ENCODE data around the gene PEG3.

PEG3 gene

DNA sequence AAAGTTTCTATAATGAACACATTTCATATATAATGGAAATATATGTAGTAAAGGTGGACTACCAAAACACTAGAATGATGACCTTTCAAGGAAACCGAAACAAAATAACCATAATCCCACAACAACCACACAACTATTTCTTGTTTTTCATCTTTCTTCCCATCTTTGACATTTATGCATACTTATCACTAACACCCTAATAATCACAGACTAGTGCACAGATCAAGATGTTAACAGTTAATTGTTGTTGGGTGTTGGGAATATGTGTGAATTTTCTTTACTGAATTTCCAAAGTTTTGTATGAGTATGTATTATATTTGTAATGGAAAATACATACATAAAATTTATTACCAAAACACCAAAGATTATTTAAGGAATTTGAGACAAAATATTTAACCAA, 30.3 kb downstream of the PEG3 start:
- TF ChIP-seq CTCF (IDR thresholded peaks at IDR 0.05; ENCODE audit: extremely low read depth, missing control alignments), result no peak
- DNase-seq (ENCODE audit: low spot score), result no peak

GRCh38 chr19:56808717-56809392, 31.7 kb downstream of the PEG3 start:
- no peak for TF ChIP-seq CTCF (IDR thresholded peaks at IDR 0.05; ENCODE audit: extremely low read depth, missing control alignments)

GRCh38 chr19:56806639-56807038, 33.9 kb downstream of the PEG3 start:
- no peak for TF ChIP-seq CTCF (IDR thresholded peaks at IDR 0.05; ENCODE audit: extremely low read depth, missing control alignments)

More at GRCh38 chr19:56808717-56809392, 31.7 kb downstream of the PEG3 start:
- DNase-seq (ENCODE audit: low spot score), result no peak

More at GRCh38 chr19:56806639-56807038, 33.9 kb downstream of the PEG3 start:
- no peak for DNase-seq (ENCODE audit: low spot score)
